CD4-positive, alpha-beta T cell treated with Interleukin-4 for 1 hour (primary cell): ENCODE measurements around the gene CLK1.

Experiments
- DNase-seq, 2 donors: peaks; one replicate each; pipeline ENCODE4 v3.0.0-alpha.2; 2020 to 2022

Gene CLK1

DNA sequence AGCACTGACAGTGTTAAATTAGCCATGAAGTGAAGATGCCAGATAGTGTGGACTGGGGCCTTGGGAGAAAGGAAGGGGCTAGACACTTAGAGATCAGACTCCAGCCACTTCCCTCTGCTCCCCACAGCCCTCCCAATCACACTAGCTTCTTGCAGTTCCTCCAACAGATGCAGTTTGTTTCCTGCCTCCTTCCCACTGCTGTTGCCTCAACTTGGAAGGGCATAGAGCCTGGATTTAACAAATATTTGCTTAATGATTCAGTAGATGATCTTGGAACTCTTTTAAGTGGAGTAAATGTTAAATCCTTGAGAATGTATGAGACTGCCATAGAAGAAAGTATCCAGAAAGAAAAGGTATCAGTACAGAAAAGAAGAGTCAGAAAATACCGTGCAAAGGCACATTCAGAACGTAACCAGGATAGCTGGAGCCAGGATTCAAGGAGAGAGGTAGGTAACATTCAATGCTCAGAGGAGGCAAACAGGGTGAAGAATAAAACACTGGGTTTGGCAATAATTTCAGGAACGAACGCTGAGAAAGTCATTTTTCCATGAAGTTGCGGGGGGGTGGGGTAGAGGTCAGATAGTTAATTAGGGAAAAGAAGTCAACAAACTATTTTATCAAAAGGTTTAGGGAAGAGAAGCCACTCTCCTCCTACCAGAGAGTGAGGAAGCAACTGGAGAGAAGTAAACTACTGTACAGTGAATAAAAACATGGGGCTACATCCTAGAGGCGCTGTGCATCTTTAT is 54.0 kb downstream of the CLK1 start:
- DNase-seq, result no peak

DNA sequence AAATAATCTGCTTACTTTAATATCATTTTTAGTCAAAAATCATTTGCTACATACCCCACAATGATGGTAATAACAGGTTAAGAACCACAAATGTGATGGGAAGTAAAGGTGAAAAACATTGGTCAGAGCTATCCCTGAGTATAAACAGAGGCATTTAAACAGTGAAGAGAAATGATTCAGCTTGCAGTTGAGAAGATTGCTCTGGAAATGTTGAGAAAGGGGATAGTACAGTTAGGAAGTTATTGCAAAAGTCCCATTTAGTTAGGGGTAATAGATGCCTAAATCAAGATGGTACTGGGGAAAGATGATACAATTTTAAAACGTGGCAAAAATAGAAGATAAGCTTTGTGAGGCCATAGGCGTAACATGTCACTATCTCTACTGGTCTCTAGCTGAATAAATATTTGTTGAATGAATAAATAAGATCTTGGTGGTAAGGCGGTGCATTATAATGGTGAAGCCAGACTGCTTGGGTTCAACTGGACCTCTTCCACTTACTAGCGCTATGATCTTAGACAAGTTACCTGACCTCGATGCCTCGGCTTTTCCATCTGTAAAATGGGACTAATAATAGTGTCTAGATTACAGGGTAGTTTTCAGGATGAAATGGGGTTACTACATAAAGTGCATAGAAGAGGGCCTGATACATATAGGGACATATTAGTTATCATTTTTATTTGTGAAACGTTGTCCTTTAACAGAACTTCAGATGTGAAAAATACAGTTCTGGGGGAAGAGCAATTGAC is 54.8 kb downstream of the CLK1 start:
- DNase-seq, result no peak
